HG03103 (cell line): ENCODE results near the gene SLFN5.
"Not testable (repeated sequence)": the region's sequence is repeated elsewhere in the genome, so short reads cannot be mapped to it uniquely, and the experiment has no call there.

Experiments
- ATAC-seq: cut with Tn5 transposase; IDR thresholded peaks from one replicate; pipeline ENCODE4 v1.9.1; 2021; ENCODE audit warnings: low read depth; ENCODE audit not compliant: unreplicated experiment

Gene SLFN5

GRCh38 chr17:35287286-35287811 lies 44.5 kb downstream of the SLFN5 start:
- ATAC-seq: no peak

- ATAC-seq: no peak
These were observed 46.4 kb downstream of the SLFN5 start for GRCh38 chr17:35289222-35289621.

- ATAC-seq: no peak
These were observed 48.9 kb downstream of the SLFN5 start for GRCh38 chr17:35291802-35292201.

- no peak for ATAC-seq
These were observed 50.4 kb downstream of the SLFN5 start for GRCh38 chr17:35293151-35293847.

- no peak for ATAC-seq
These were observed 51.9 kb downstream of the SLFN5 start for GRCh38 chr17:35294756-35295155.

- ATAC-seq: no peak
These were observed 52.8 kb downstream of the SLFN5 start for GRCh38 chr17:35295686-35296085.

- no peak for ATAC-seq
These were observed 54.8 kb downstream of the SLFN5 start for GRCh38 chr17:35297666-35298065.

GRCh38 chr17:35298639-35299038 lies 55.8 kb downstream of the SLFN5 start:
- no peak for ATAC-seq

- ATAC-seq: no peak
These were observed 56.3 kb downstream of the SLFN5 start for GRCh38 chr17:35299135-35299534.

GRCh38 chr17:35309345-35309744 lies 66.5 kb downstream of the SLFN5 start:
- ATAC-seq: not testable (repeated sequence)

GRCh38 chr17:35312346-35312745 lies 69.5 kb downstream of the SLFN5 start:
- ATAC-seq: no peak

GRCh38 chr17:35312790-35313711 lies 70.2 kb downstream of the SLFN5 start:
- ATAC-seq: peak; percentile 63

- ATAC-seq: no peak
These were observed 71.1 kb downstream of the SLFN5 start for GRCh38 chr17:35313875-35314409.

- no peak for ATAC-seq
These were observed 71.7 kb downstream of the SLFN5 start for GRCh38 chr17:35314415-35315216.

GRCh38 chr17:35315283-35315682 lies 72.4 kb downstream of the SLFN5 start:
- ATAC-seq: no peak

- ATAC-seq: no peak
These were observed 73.1 kb downstream of the SLFN5 start for GRCh38 chr17:35315971-35316370.

GRCh38 chr17:35322749-35323148 lies 79.9 kb downstream of the SLFN5 start:
- ATAC-seq: no peak
